ENCODE measurements around the gene MAP7D2. TPM values are rescaled to one million over a fixed set of nuclear protein-coding genes. Genes with fewer than 3 reads are reported as not detected.
A peak's percentile ranks its signal among the peaks of the same experiment; 100 is the strongest.

Gene MAP7D2
- total RNA-seq, 1 experiment from 2014 or later = 15.1 TPM

DNA sequence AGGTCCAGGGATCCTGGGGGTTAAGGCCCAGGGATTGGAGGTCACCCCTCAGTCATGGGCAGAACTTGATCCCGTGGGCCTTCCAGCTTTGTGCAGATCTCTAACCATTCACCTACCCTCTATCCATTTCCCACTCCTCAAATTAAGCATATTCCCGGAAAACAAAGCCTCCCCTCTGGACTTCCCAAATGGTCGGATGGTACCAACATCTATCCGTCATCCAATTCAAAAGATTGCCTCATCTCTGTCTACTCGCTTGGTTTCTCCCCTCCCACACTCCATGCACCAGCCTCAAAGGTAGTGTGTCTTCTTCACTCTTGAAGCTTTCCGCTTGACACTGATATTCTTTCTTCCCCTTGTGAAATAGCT lies 125.4 kb downstream of the MAP7D2 start:
- Histone ChIP-seq H4K20me1 (ENCODE audit: insufficient read depth, low read depth, low read length) (no peaks in the 10 kb centered on the region), H3K79me2 (ENCODE audit: low read length) (peaks cover 41% of the 10 kb centered on the region), H3K4me3 (ENCODE audit: low read length) (peak overlapping the region; percentile 67), H3K27me3 (ENCODE audit: low read length) (no peaks in the 10 kb centered on the region), H3K9me2 (replicated peaks; ENCODE audit: insufficient read depth, low read length) (no peaks in the 10 kb centered on the region), H3K9me3 (ENCODE audit: low read length) (no peaks in the 10 kb centered on the region), H3K27ac (ENCODE audit: low read length) (no peak overlapping the region), H3K4me1 (ENCODE audit: low read length) (peaks cover 29% of the 10 kb centered on the region), H3K9ac (ENCODE audit: low read length) (peak overlapping the region; percentile 67), H3K4me2 (ENCODE audit: low read depth, low read length, poor library complexity, severe bottlenecking) (peak overlapping the region; percentile 89), H2AFZ (ENCODE audit: low read length) (peak overlapping the region; percentile 75; the same call in 1 of the 2 replicates), H3K36me3 (ENCODE audit: insufficient read depth, low read length) (no peaks in the 10 kb centered on the region)
- DNase-seq = peak; percentile 43

GRCh38 chrX:19990556-19991349 lies 126.0 kb downstream of the MAP7D2 start, which contains the start of gene BCLAF3:
BCLAF3 (minus strand) TSS chrX:19991061; CDS start chrX:19970264, 20,797 bp downstream.
- H3K27me3 ChIP-seq (ENCODE audit: low read length) = no peaks in the 10 kb centered on the region

DNA sequence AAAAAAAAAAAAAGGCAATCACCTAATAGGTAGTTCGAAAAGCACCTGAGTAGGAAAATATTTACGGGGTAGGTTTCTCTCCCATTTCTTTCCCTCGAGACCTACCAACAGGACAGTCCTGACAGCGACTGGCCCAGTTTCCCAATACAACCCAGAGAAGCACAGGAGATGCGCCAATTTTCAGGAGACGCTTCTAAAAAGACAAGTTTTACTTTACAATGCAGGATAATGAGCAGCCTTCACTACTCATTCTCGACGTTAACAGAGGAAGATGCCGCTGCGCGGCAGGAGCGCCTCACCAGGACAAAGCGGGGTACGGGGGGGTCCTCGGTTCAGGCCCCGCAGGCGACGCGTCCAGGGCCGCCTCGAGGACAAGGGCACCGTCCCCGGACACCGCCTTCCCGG lies 126.6 kb downstream of the MAP7D2 start:
- peak; percentile 49 for DNase-seq
- Histone ChIP-seq H3K9me3 (ENCODE audit: low read length) (no peaks in the 10 kb centered on the region), H3K36me3 (ENCODE audit: insufficient read depth, low read length) (no peaks in the 10 kb centered on the region; the same call in 1 of the 2 replicates), H3K9ac (ENCODE audit: low read length) (peak overlapping the region; percentile 73), H3K79me2 (ENCODE audit: low read length) (peaks cover 53% of the 10 kb centered on the region), H3K9me2 (replicated peaks; ENCODE audit: insufficient read depth, low read length) (no peaks in the 10 kb centered on the region), H3K4me2 (ENCODE audit: low read depth, low read length, poor library complexity, severe bottlenecking) (peak overlapping the region; percentile 84), H3K4me1 (ENCODE audit: low read length) (peaks cover 29% of the 10 kb centered on the region), H3K4me3 (ENCODE audit: low read length) (peak overlapping the region; percentile 79), H2AFZ (ENCODE audit: low read length) (no peak overlapping the region), H3K27ac (ENCODE audit: low read length) (peak overlapping the region; percentile 54; the same call in 1 of the 2 replicates), H4K20me1 (ENCODE audit: insufficient read depth, low read depth, low read length) (no peaks in the 10 kb centered on the region), H3K27me3 (ENCODE audit: low read length) (no peaks in the 10 kb centered on the region)

More at GRCh38 chrX:19990556-19991349, 126.0 kb downstream of the MAP7D2 start, which contains the start of gene BCLAF3:
- Histone ChIP-seq H3K9me3 (ENCODE audit: low read length) (no peaks in the 10 kb centered on the region), H3K9me2 (replicated peaks; ENCODE audit: insufficient read depth, low read length) (no peaks in the 10 kb centered on the region), H3K4me2 (ENCODE audit: low read depth, low read length, poor library complexity, severe bottlenecking) (peak within 1 kb of the TSS; percentile 89), H3K27ac (ENCODE audit: low read length) (peak within 1 kb of the TSS; percentile 54; the same call in 1 of the 2 replicates), H2AFZ (ENCODE audit: low read length) (peak within 1 kb of the TSS; percentile 75; the same call in 1 of the 2 replicates), H3K4me1 (ENCODE audit: low read length) (peaks cover 29% of the 10 kb centered on the region), H3K79me2 (ENCODE audit: low read length) (peaks cover 47% of the 10 kb centered on the region), H3K36me3 (ENCODE audit: insufficient read depth, low read length) (no peaks in the 10 kb centered on the region; the same call in 1 of the 2 replicates), H4K20me1 (ENCODE audit: insufficient read depth, low read depth, low read length) (no peaks in the 10 kb centered on the region), H3K4me3 (ENCODE audit: low read length) (peak within 1 kb of the TSS; percentile 79), H3K9ac (ENCODE audit: low read length) (peak within 1 kb of the TSS; percentile 73)
- peak; percentile 95 for DNase-seq

DNA sequence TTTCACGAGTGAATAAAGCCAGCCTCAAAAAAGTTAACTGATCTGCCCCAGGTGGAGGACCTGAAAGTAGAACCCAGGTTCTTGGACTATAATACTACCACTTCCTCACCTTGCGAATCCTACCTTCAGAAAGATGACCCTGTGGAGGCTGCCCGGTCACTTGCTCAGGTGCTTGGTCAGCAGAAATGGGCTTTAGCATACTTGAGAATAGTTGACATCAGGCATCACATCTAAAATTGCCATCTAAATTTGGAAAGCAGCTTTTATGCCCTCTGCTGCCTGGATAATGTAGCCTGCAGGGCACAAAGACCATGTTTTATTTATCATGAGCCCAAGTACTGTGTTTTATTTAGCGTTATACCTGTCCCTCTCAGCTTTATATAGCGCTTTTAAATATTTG lies 128.9 kb downstream of the MAP7D2 start:
- Histone ChIP-seq H3K9ac (ENCODE audit: low read length) (no peak overlapping the region), H3K9me2 (replicated peaks; ENCODE audit: insufficient read depth, low read length) (no peaks in the 10 kb centered on the region), H3K9me3 (ENCODE audit: low read length) (no peaks in the 10 kb centered on the region), H2AFZ (ENCODE audit: low read length) (no peak overlapping the region), H3K4me2 (ENCODE audit: low read depth, low read length, poor library complexity, severe bottlenecking) (no peak overlapping the region), H3K27me3 (ENCODE audit: low read length) (no peaks in the 10 kb centered on the region), H3K79me2 (ENCODE audit: low read length) (peaks cover 69% of the 10 kb centered on the region), H3K4me1 (ENCODE audit: low read length) (peaks cover 25% of the 10 kb centered on the region), H3K36me3 (ENCODE audit: insufficient read depth, low read length) (no peaks in the 10 kb centered on the region; the same call in 1 of the 2 replicates), H4K20me1 (ENCODE audit: insufficient read depth, low read depth, low read length) (no peaks in the 10 kb centered on the region), H3K4me3 (ENCODE audit: low read length) (no peak overlapping the region), H3K27ac (ENCODE audit: low read length) (no peak overlapping the region)
- DNase-seq = no peak

GRCh38 chrX:19986531-19986930 lies 130.2 kb downstream of the MAP7D2 start:
- Histone ChIP-seq H3K4me1 (ENCODE audit: low read length) (peaks cover 22% of the 10 kb centered on the region), H4K20me1 (ENCODE audit: insufficient read depth, low read depth, low read length) (no peaks in the 10 kb centered on the region), H3K27ac (ENCODE audit: low read length) (no peak overlapping the region), H3K4me3 (ENCODE audit: low read length) (no peak overlapping the region), H3K9me2 (replicated peaks; ENCODE audit: insufficient read depth, low read length) (no peaks in the 10 kb centered on the region), H3K9ac (ENCODE audit: low read length) (no peak overlapping the region), H3K9me3 (ENCODE audit: low read length) (no peaks in the 10 kb centered on the region), H3K79me2 (ENCODE audit: low read length) (peaks cover 81% of the 10 kb centered on the region), H3K27me3 (ENCODE audit: low read length) (no peaks in the 10 kb centered on the region), H2AFZ (ENCODE audit: low read length) (no peak overlapping the region), H3K4me2 (ENCODE audit: low read depth, low read length, poor library complexity, severe bottlenecking) (no peak overlapping the region), H3K36me3 (ENCODE audit: insufficient read depth, low read length) (no peaks in the 10 kb centered on the region; the same call in 1 of the 2 replicates)
- no peak for DNase-seq

- Histone ChIP-seq H3K9ac (ENCODE audit: low read length) (no peak overlapping the region), H3K4me2 (ENCODE audit: low read depth, low read length, poor library complexity, severe bottlenecking) (no peak overlapping the region), H3K79me2 (ENCODE audit: low read length) (peaks cover 93% of the 10 kb centered on the region), H3K4me3 (ENCODE audit: low read length) (no peak overlapping the region), H3K4me1 (ENCODE audit: low read length) (no peaks in the 10 kb centered on the region), H3K27me3 (ENCODE audit: low read length) (no peaks in the 10 kb centered on the region), H3K36me3 (ENCODE audit: insufficient read depth, low read length) (peaks cover 7% of the 10 kb centered on the region), H3K9me2 (replicated peaks; ENCODE audit: insufficient read depth, low read length) (no peaks in the 10 kb centered on the region), H3K9me3 (ENCODE audit: low read length) (no peaks in the 10 kb centered on the region), H3K27ac (ENCODE audit: low read length) (no peak overlapping the region), H4K20me1 (ENCODE audit: insufficient read depth, low read depth, low read length) (no peaks in the 10 kb centered on the region), H2AFZ (ENCODE audit: low read length) (no peak overlapping the region)
- DNase-seq = no peak
Measured at GRCh38 chrX:19981947-19982346, 134.8 kb downstream of the MAP7D2 start.

GRCh38 chrX:19975845-19976244 lies 140.9 kb downstream of the MAP7D2 start:
- Histone ChIP-seq H3K9me3 (ENCODE audit: low read length) (no peaks in the 10 kb centered on the region), H4K20me1 (ENCODE audit: insufficient read depth, low read depth, low read length) (no peaks in the 10 kb centered on the region), H3K4me1 (ENCODE audit: low read length) (peaks cover 18% of the 10 kb centered on the region), H3K27ac (ENCODE audit: low read length) (no peak overlapping the region), H3K9ac (ENCODE audit: low read length) (no peak overlapping the region), H3K36me3 (ENCODE audit: insufficient read depth, low read length) (peaks cover 7% of the 10 kb centered on the region), H3K79me2 (ENCODE audit: low read length) (peaks cover 91% of the 10 kb centered on the region), H3K4me2 (ENCODE audit: low read depth, low read length, poor library complexity, severe bottlenecking) (no peak overlapping the region), H3K4me3 (ENCODE audit: low read length) (no peak overlapping the region), H3K27me3 (ENCODE audit: low read length) (no peaks in the 10 kb centered on the region), H2AFZ (ENCODE audit: low read length) (no peak overlapping the region), H3K9me2 (replicated peaks; ENCODE audit: insufficient read depth, low read length) (no peaks in the 10 kb centered on the region)
- DNase-seq = no peak

- peaks cover 18% of the 10 kb centered on the region for H3K4me1 ChIP-seq (ENCODE audit: low read length)
- H3K4me3 ChIP-seq (ENCODE audit: low read length) = no peak overlapping the region
- H3K9me2 ChIP-seq (replicated peaks; ENCODE audit: insufficient read depth, low read length) = no peaks in the 10 kb centered on the region
- peaks cover 71% of the 10 kb centered on the region for H3K79me2 ChIP-seq (ENCODE audit: low read length)
- H3K27ac ChIP-seq (ENCODE audit: low read length) = no peak overlapping the region
- no peak overlapping the region for H3K4me2 ChIP-seq (ENCODE audit: low read depth, low read length, poor library complexity, severe bottlenecking)
- H2AFZ ChIP-seq (ENCODE audit: low read length) = no peak overlapping the region
- H3K9ac ChIP-seq (ENCODE audit: low read length) = no peak overlapping the region
- DNase-seq = no peak
- H3K36me3 ChIP-seq (ENCODE audit: insufficient read depth, low read length) = no peaks in the 10 kb centered on the region
- H3K9me3 ChIP-seq (ENCODE audit: low read length) = no peaks in the 10 kb centered on the region
- H3K27me3 ChIP-seq (ENCODE audit: low read length) = no peaks in the 10 kb centered on the region
- no peaks in the 10 kb centered on the region for H4K20me1 ChIP-seq (ENCODE audit: insufficient read depth, low read depth, low read length)
Measured at GRCh38 chrX:19972984-19973383, 143.7 kb downstream of the MAP7D2 start.

Data from Karpas-422 (cell line).